ENCODE data around the gene LY6G6F.

GRCh38 chr6:31740397-31741223, 33.9 kb downstream of the LY6G6F start:
- TF ChIP-seq SMC3 (IDR thresholded peaks at IDR 0.05) (no peak), JUN (IDR thresholded peaks at IDR 0.05) (no peak), CTCF (IDR thresholded peaks at IDR 0.05) (no peak), ZFP36 (IDR thresholded peaks at IDR 0.05; ENCODE audit: borderline replicate concordance, partially characterized antibody) (no peak), CHD2 (IDR thresholded peaks at IDR 0.05; ENCODE audit: low read length, partially characterized antibody) (no peak), POLR2AphosphoS2 (conservative IDR thresholded peaks at IDR 0.05; ENCODE audit: low read length) (no peak), EP300 (IDR thresholded peaks at IDR 0.05) (no peak), REST (IDR thresholded peaks at IDR 0.05) (no peak), RNF2 (IDR thresholded peaks at IDR 0.05; ENCODE audit: borderline replicate concordance, low read depth) (no peak), CEBPB (IDR thresholded peaks at IDR 0.05) (no peak), POLR2A (IDR thresholded peaks at IDR 0.05; ENCODE audit: low read length) (no peak), NPAS2 (CRISPR knock-in tag; IDR thresholded peaks at IDR 0.05; ENCODE audit: borderline replicate concordance) (no peak)
